Muscle of leg (tissue), 11 donors: ENCODE data around the gene MXRA8. TPM values are rescaled to one million over a fixed set of nuclear protein-coding genes. Genes with fewer than 3 reads are reported as not detected.

Experiments
- DNase-seq: peaks from one replicate; pipeline ENCODE4 v3.0.0; 2013
- H3K27ac ChIP-seq: one replicate; pipeline ENCODE4 v1.5.1; 2013; ENCODE audit warnings: mild to moderate bottlenecking, low read length, control low read depth
- H3K27me3 ChIP-seq: one replicate; pipeline ENCODE4 v1.6.1; 2013; ENCODE audit warnings: low read length; ENCODE audit not compliant: control insufficient read depth, insufficient read depth
- H3K36me3 ChIP-seq: one replicate; pipeline ENCODE4 v1.6.1; 2013; ENCODE audit warnings: low read length; ENCODE audit not compliant: control insufficient read depth, insufficient read depth
- H3K4me1 ChIP-seq: one replicate; pipeline ENCODE4 v1.6.1; 2013; ENCODE audit warnings: low read length; ENCODE audit not compliant: control insufficient read depth, insufficient read depth
- H3K4me3 ChIP-seq: one replicate; pipeline ENCODE4 v1.5.1; 2013; ENCODE audit warnings: low read length, control low read depth
- H3K9me3 ChIP-seq: replicated peaks from 2 replicates; pipeline ENCODE4 v1.6.1; 2013; ENCODE audit warnings: low read depth, low read length; ENCODE audit not compliant: control insufficient read depth
- WGBS: methylation state at CpG from one replicate; pipeline ENCODE4 v1.1.5; 2013; ENCODE audit warnings: missing lambda C conversion rate; ENCODE audit not compliant: insufficient coverage; 5-methylcytosine and 5-hydroxymethylcytosine counted together
- polyA plus RNA-seq, 8 donors: library from polyadenylated mRNA; unstranded; fragments of 120-200 nt; gene quantifications; one replicate each; pipeline versions ENCODE4 v1.2.1 to v1.2.3, GENCODE V29; 2013; ENCODE audit warnings: inconsistent platforms in 1 of 8, low replicate concordance in 1 of 8; ENCODE audit not compliant: insufficient read length in 8 of 8, insufficient read depth in 1 of 8
- total RNA-seq: library from RNA; stranded (reverse); fragments of 120-200 nt; gene quantifications from one replicate; pipeline ENCODE4 v1.2.4, GENCODE V29; 2013

MXRA8 gene
- total and polyA plus RNA-seq, 9 donors, result 56.2 to 113 (median 87.9) TPM

DNA sequence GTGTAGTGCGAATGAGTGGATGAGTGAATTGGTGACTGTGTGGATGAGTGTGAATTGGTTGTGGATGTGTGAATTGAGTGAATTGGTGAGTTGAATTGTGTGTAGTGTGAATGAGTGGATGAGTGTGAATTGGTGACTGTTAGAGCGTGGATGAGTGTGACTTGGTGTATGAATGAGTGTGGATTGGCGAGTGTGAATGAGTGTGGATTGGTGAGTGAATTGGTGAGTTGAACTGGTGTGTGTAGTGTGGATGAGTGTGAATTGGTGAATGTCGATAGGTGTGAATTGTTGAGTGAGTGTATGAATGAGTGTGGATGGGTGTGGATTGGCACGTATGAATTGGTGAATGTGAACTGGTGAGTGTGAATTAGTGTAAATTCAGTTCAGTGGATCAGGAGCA is 9.0 kb upstream of the MXRA8 start:
- 92% methylated on average over 4 of the region's 5 CpGs for WGBS
- peaks cover 4% of the 10 kb centered on the region for H3K9me3 ChIP-seq
- no peaks in the 10 kb centered on the region for H3K27me3 ChIP-seq
- H3K4me3 ChIP-seq, result no peak overlapping the region
- H3K27ac ChIP-seq, result no peak overlapping the region
- peaks cover 11% of the 10 kb centered on the region for H3K4me1 ChIP-seq
- H3K36me3 ChIP-seq, result peaks cover under 1% of the 10 kb centered on the region
- DNase-seq, result no peak

DNA sequence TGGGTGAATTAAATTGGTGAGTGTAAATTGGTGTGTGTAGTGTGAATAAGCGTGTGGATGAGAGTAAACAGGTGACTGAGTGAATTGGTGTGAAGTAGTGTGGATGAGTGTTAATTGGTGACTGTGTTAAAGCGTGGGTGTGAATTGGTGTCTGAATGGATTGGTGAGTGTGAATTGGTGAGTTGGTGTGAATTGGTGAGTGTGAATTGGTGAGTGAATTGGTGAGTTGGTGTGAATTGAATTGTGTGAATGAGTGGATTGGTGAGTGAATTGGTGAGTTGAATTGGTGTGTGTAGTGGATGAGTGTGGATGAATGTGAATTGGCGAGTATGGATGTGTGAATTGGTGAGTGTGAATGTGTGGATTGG is 8.3 kb upstream of the MXRA8 start:
- no peak overlapping the region for H3K27ac ChIP-seq
- no peak for DNase-seq
- no peaks in the 10 kb centered on the region for H3K36me3 ChIP-seq
- peaks cover 11% of the 10 kb centered on the region for H3K4me1 ChIP-seq
- peaks cover 4% of the 10 kb centered on the region for H3K9me3 ChIP-seq
- no peak overlapping the region for H3K4me3 ChIP-seq
- 93% methylated on average over 3 of the region's 3 CpGs for WGBS
- no peaks in the 10 kb centered on the region for H3K27me3 ChIP-seq

DNA sequence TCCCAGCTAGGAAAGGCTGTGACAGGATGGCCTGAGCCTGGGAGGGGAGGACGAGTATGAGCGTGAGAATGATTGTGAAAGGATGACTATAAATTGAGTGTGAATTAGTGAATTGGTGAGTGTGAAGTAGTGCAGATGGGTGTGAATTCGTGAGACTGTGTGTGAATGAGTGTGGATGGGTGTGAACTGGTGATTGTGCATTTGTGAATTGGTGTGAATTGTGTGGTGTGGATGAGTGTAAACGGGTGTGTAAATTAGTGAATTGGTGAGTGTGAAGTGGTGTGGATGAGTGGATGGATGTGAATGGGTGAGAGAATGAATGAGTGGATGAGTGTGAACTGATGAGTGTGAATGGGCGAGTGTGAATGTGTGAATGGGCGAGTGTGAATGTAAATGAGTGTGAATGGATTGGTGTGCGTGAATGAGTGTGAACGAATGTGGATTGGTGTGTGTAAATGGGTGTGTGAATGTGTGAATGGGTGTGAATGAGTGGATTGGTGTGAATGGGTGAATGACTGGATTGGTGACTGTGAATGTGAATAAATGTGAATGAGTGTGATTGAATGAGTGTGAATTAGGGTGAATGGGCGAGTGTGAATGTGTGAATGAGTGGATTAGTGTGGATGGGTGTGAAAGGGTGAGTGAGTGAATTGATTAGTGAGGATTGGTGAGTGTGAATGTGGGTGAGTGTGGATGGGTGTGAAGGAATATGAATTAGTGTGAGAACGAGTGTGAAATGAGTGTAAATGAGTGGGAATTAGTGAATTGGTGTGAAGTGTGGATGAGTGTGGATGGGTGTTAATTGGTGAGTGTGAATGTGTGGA is 7.7 kb upstream of the MXRA8 start:
- Histone ChIP-seq H3K36me3 (no peaks in the 10 kb centered on the region), H3K4me3 (no peak overlapping the region), H3K4me1 (peaks cover 13% of the 10 kb centered on the region), H3K27ac (no peak overlapping the region), H3K27me3 (no peaks in the 10 kb centered on the region), H3K9me3 (peaks cover 4% of the 10 kb centered on the region)
- DNase-seq, result no peak
- 77% methylated on average over 10 of the region's 10 CpGs for WGBS

DNA sequence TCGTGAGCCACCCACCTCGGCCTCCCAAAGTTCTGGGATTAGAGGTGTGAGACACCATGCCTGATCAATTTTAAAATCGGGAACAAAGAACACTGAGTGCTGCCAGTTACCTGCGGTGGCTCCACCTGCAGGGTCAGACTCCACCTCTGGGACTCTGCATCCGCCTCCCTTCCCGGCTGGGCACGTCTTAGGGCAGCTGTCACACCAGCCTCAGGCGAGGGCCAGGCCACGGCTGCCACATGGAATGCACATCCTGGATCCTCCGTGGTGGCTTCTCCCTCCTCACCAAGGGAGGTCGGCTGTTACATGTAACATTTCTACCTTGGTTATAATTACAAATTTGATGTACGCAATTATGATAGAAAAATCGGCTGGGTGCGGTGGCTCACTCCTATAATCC is 5.9 kb upstream of the MXRA8 start:
- Histone ChIP-seq H3K27ac (no peak overlapping the region), H3K9me3 (peaks cover 4% of the 10 kb centered on the region), H3K27me3 (no peaks in the 10 kb centered on the region), H3K4me1 (peaks cover 31% of the 10 kb centered on the region), H3K4me3 (no peak overlapping the region), H3K36me3 (no peaks in the 10 kb centered on the region)
- DNase-seq, result no peak
- 79% methylated on average over 6 of the region's 14 CpGs for WGBS

DNA sequence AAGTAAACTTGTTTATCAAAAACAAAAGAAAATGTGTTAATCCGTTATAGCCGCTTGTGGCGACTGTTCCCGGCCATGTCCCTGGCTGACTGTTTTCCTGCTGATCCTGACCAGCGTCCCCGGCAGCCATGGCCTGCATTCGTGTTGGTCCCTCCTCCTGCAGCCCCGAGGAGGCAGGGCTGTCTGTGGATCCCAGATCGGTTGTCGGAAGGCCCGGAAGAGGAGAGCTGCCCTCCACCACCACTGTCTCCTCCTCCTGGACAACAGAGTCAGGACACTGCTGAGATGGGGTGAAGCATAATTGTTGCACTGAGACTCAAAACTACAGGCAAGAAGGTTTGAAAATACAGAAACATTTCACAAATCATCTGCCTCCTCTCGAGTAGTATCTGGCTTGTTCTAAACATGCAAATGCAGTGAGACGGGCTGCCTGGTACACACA is 3.6 kb upstream of the MXRA8 start:
- 17% methylated on average over 8 of the region's 13 CpGs for WGBS
- Histone ChIP-seq H3K27ac (peak overlapping the region; percentile 85), H3K9me3 (peaks cover 4% of the 10 kb centered on the region), H3K4me1 (peaks cover 51% of the 10 kb centered on the region), H3K4me3 (no peak overlapping the region), H3K36me3 (no peaks in the 10 kb centered on the region), H3K27me3 (peaks cover 8% of the 10 kb centered on the region)
- DNase-seq, result peak; percentile 86

DNA sequence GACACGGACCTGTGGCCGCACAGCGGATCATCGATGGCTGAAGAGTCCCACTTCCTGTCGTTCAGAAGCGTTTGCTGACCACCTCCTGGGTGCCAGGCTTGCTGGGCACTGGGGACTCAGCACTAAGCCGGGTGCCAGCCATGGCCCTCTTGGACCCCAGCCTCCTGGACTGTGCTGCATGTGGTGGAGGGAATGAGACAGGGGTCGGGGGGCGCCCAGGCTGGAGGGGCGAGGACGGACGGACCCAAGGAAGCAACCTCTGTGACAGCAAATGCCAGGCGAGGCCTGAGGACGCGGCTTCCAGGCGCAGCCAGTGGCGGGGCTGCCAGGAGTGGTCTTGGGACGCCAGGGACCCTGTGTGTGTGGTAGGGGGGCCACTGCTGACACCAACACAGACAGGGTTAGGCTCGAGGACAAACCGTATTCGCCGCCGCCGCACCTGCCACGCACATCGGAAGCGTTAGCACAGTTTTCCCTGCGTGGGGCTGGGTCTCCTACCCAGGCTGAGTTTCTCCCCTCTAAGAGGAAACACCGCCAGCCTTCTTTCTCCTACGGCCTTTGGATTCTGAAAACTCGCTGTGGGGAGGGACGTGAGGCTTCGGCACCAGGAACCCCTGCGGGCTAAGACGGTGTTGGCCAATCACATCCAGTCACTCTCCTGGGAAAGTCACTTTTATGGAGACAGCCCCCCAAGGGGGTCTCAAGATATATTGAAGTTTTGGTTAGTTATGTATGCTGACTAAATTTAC is 3.1 kb upstream of the MXRA8 start:
- Histone ChIP-seq H3K4me1 (peaks cover 55% of the 10 kb centered on the region), H3K36me3 (no peaks in the 10 kb centered on the region), H3K27me3 (peaks cover 11% of the 10 kb centered on the region), H3K9me3 (peaks cover 4% of the 10 kb centered on the region), H3K27ac (peak overlapping the region; percentile 85), H3K4me3 (no peak overlapping the region)
- DNase-seq, result no peak
- WGBS, result 70% methylated on average over 26 of the region's 35 CpGs

DNA sequence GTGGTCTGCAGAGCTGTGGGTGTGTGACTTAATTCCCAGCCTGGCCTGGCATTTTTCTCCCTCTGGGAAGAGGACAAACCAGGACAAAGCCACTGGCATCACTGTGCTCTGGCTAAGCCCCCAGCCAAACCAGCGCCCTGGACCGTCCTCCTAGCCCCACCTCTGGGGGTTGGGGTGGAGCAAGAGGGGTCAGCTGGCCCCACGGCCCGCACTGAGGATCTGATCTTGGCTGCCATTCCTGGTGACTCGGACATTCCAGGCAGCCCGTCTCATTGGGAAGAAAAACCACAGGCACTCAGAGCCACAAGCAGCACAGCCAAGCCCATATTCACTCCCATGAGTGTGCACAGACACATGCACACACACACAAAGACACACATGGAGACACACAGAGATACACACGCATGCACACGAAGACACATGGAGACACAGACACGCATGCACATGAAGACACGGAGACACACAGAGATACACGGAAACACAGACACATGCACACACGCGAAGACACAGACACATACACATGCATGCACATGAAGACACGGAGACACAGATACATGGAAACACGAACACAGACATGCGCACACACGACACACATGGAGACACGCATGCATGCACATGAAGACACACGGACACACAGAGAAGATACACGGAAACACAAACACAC is 2.3 kb upstream of the MXRA8 start:
- peaks cover 11% of the 10 kb centered on the region for H3K27me3 ChIP-seq
- no peaks in the 10 kb centered on the region for H3K36me3 ChIP-seq
- peak; percentile 80 for DNase-seq
- H3K27ac ChIP-seq, result peak overlapping the region; percentile 85
- H3K4me1 ChIP-seq, result peaks cover 55% of the 10 kb centered on the region
- no peak overlapping the region for H3K4me3 ChIP-seq
- WGBS, result 52% methylated on average over 12 of the region's 20 CpGs
- no peaks in the 10 kb centered on the region for H3K9me3 ChIP-seq

DNA sequence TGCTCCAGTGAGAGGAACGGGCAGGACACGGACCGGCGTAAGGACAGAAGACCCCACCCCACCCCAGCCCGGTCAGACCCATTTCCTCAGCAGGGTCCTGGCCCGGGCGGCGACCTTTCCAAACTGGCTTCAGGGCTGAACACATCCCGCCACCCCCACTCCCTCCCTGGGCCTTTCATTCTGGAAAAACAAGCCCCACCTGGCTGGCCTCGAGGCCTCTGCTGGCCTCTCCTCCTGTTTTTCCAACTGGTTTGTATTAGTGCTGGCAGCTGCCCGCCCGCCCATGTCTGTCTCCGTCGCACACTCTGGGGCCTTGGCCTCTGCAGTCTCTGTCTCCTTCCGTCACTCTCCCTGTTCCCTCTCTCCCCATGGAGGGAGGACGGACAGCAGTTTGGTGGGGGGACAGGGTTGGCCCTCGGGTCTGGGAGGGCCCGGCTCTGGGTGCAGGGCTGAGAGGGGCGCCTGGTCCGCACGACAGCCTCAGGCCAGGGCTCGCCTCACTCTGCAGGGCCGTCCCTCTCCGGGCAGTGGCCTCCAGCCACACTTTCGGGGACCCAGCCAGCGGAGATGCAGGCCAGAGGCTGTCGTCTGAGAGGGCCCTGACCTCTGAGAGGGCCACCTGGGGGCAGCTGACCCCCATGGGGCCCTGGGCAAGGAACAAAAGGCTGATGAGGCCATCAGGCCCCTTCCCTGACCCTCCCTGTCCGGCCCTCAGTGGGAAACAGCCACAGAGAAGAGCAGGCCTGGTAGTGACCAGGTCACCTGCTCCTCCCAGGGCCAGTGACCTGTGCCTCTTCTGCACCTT is 1.5 kb upstream of the MXRA8 start:
- peak; percentile 90 for DNase-seq
- peaks cover 55% of the 10 kb centered on the region for H3K4me1 ChIP-seq
- peak overlapping the region; percentile 85 for H3K27ac ChIP-seq
- no peaks in the 10 kb centered on the region for H3K9me3 ChIP-seq
- no peak overlapping the region for H3K4me3 ChIP-seq
- H3K27me3 ChIP-seq, result peaks cover 11% of the 10 kb centered on the region
- H3K36me3 ChIP-seq, result no peaks in the 10 kb centered on the region
- WGBS, result 19% methylated on average over 13 of the region's 28 CpGs

DNA sequence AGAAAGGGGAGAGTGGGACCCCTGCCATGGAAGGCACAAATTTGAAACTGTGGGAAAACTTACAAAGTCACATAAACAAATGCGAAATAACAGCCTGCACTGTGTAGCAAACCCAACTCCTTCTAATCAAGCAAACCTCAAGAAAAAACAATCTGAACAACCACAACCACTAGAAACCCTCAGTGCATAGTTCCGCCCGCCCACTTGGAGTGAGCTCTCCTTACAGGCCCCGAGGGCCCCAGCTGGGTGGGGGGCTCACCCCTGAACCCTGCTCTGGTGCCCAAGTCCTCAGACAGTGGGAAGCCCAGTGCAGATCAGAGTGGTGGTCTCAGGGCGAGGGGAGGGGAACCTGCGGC is 931 bp upstream of the MXRA8 start:
- WGBS, result 35% methylated on average over 2 of the region's 6 CpGs
- DNase-seq, result peak; percentile 66
- H3K27ac ChIP-seq, result peak overlapping the region; percentile 85
- H3K36me3 ChIP-seq, result peaks cover under 1% of the 10 kb centered on the region
- no peaks in the 10 kb centered on the region for H3K9me3 ChIP-seq
- H3K4me3 ChIP-seq, result no peak overlapping the region
- peaks cover 55% of the 10 kb centered on the region for H3K4me1 ChIP-seq
- H3K27me3 ChIP-seq, result peaks cover 16% of the 10 kb centered on the region
